K562 (cell line): ENCODE measurements around the gene ACTN4. TPM values are rescaled to one million over a fixed set of nuclear protein-coding genes. Genes with fewer than 3 reads are reported as not detected.

Source experiments
- ATAC-seq: fragments of 200-7000 bp; cut with Tn5 transposase; 3 replicates; pipeline ENCODE4 v1.9.1; 2020; ENCODE audit warnings: moderate library complexity
- BruUV-seq: library from RNA; stranded (reverse); fragments of 400-500 nt; replicated peaks from 2 replicates; lab custom pipeline; 2021; lab: Mats Ljungman, UMichigan
- CTCF ChIA-PET: fragments of 300-600 bp; formaldehyde crosslinking; extraction: SDS; loops from one replicate; lab custom pipeline; 2021; ENCODE audit warnings: low intra/inter-chr PET ratio; lab: Yijun Ruan, JAX
- POLR2A ChIA-PET: fragments of 300-600, 350-650 bp; sonication (Branson Sonifier 250); formaldehyde crosslinking; extraction: SDS; loops from one replicate; lab custom pipeline; 2021; ENCODE audit warnings: antibody characterized with exemption, inconsistent platforms; lab: Yijun Ruan, JAX
- DNase-seq, 4 experiments: peaks; one replicate each; pipeline versions ENCODE4 v3.0.0 to v3.0.0-alpha.2; 2011 to 2018; ENCODE audit warnings: low spot score in 3 of 4, mixed read lengths in 3 of 4; ENCODE audit errors: extremely low read depth in 1 of 4
- FAIRE-seq: peaks from 2 replicates; lab custom pipeline; 2011; peaks lifted over from hg19 to GRCh38; lab: Jason Lieb, UNC
- H2AFZ ChIP-seq: 2 replicates; pipeline ENCODE4 v1.6.0; 2011; ENCODE audit warnings: low read depth, low read length, control low read depth, inconsistent platforms
- H3K27ac ChIP-seq: fragments of 200-600 bp; 3 replicates; pipeline ENCODE4 v1.8.0; 2011; ENCODE audit warnings: low read depth, mild to moderate bottlenecking, control low read depth, inconsistent platforms, low read length, moderate library complexity, mixed read lengths; ENCODE audit errors: extremely low read depth
- H3K27me3 ChIP-seq, 2 experiments: fragments of 300-600 bp in 1 of 2; 2 replicates in 1 of 2; 3 replicates in 1 of 2; pipeline versions ENCODE4 v1.6.0 to v1.8.0; 2011; ENCODE audit warnings: inconsistent platforms in 2 of 2, low read length in 2 of 2, mild to moderate bottlenecking in 1 of 2, mixed read lengths in 1 of 2, moderate library complexity in 1 of 2; ENCODE audit not compliant: control insufficient read depth in 2 of 2, insufficient read depth in 2 of 2
- H3K36me3 ChIP-seq: fragments of 300-600 bp; 3 replicates; pipeline ENCODE4 v1.8.0; 2011; ENCODE audit warnings: mild to moderate bottlenecking, low read length, inconsistent platforms; ENCODE audit not compliant: control insufficient read depth, insufficient read depth
- H3K4me1 ChIP-seq, 2 experiments: fragments of 200-600 bp in 1 of 2; replicated peaks in 1 of 2; 2 replicates in 1 of 2; 3 replicates in 1 of 2; pipeline versions ENCODE4 v1.5.1 to v1.8.0; 2011; ENCODE audit warnings: inconsistent platforms in 2 of 2, low read length in 2 of 2, mild to moderate bottlenecking in 1 of 2, mixed read lengths in 1 of 2, moderate library complexity in 1 of 2; ENCODE audit not compliant: control insufficient read depth in 2 of 2, insufficient read depth in 2 of 2
- H3K4me2 ChIP-seq: 2 replicates; pipeline ENCODE4 v1.6.1; 2011; ENCODE audit warnings: low read length, control low read depth, inconsistent platforms, mixed read lengths; ENCODE audit not compliant: insufficient read depth
- H3K4me3 ChIP-seq: fragments of 200-600 bp; sonication (generic), shearing (Covaris generic); 2 replicates; pipeline ENCODE4 v1.5.1; 2016; ENCODE audit warnings: control low read depth, inconsistent platforms
- H3K79me2 ChIP-seq: fragments of 200-600 bp; 3 replicates; pipeline ENCODE4 v1.8.0; 2011; ENCODE audit warnings: low read length, inconsistent platforms; ENCODE audit not compliant: control insufficient read depth, insufficient read depth
- H3K9ac ChIP-seq, 2 experiments: 2 replicates each; pipeline versions ENCODE4 v1.6.0 to v1.6.1; 2011; ENCODE audit warnings: low read depth in 2 of 2, low read length in 2 of 2, control low read depth in 1 of 2, inconsistent platforms in 1 of 2, mild to moderate bottlenecking in 1 of 2, mixed read lengths in 1 of 2; ENCODE audit not compliant: insufficient read depth in 1 of 2
- H3K9me1 ChIP-seq: one replicate; pipeline ENCODE4 v1.6.0; 2011; ENCODE audit warnings: inconsistent platforms, mild to moderate bottlenecking, low read length, moderate library complexity; ENCODE audit not compliant: control insufficient read depth, insufficient read depth
- H3K9me3 ChIP-seq: replicated peaks from 2 replicates; pipeline ENCODE4 v1.5.1; 2011; ENCODE audit warnings: low read depth, low read length, inconsistent platforms; ENCODE audit not compliant: control insufficient read depth, insufficient read depth
- H4K20me1 ChIP-seq: replicated peaks from 2 replicates; pipeline ENCODE4 v1.6.1; 2011; ENCODE audit warnings: low read length, inconsistent platforms, mixed read lengths; ENCODE audit not compliant: control insufficient read depth, insufficient read depth
- ATF6 ChIP-seq: sonication (generic); formaldehyde crosslinking; IDR thresholded peaks from 2 replicates; pipeline ENCODE4 v1.4.0; 2020; ENCODE audit warnings: mild to moderate bottlenecking, missing genetic modification reagents
- BRD9 ChIP-seq: fragments of 450-650 bp; IDR thresholded peaks from 2 replicates; pipeline ENCODE4 v1.6.1; 2018; ENCODE audit warnings: low read depth; ENCODE audit not compliant: partially characterized antibody
- FOXK2 ChIP-seq, 2 experiments: fragments of 450-650 bp; IDR thresholded peaks in 1 of 2; conservative IDR thresholded peaks in 1 of 2; 2 replicates each; pipeline ENCODE4 v1.6.1; 2016; ENCODE audit warnings: low read depth in 2 of 2, mild to moderate bottlenecking in 1 of 2
- MECOM ChIP-seq: fragments of 250-450 bp; sonication (Bioruptor Pico); IDR thresholded peaks from 2 replicates; pipeline ENCODE4 v1.8.0; 2022; ENCODE audit warnings: inconsistent platforms
- MTA1 ChIP-seq: fragments of 450-650 bp; IDR thresholded peaks from 2 replicates; pipeline ENCODE4 v1.6.1; 2017; ENCODE audit warnings: borderline replicate concordance
- NFE2L1 ChIP-seq: fragments of 450-650 bp; IDR thresholded peaks from 2 replicates; pipeline ENCODE4 v1.6.1; 2016; ENCODE audit warnings: missing genetic modification characterization, low read depth, mild to moderate bottlenecking, missing compliant biosample characterization, moderate library complexity, borderline replicate concordance
- PHB2 ChIP-seq: fragments of 450-650 bp; IDR thresholded peaks from 2 replicates; pipeline ENCODE4 v1.6.1; 2017; ENCODE audit warnings: low read depth
- SNIP1 ChIP-seq: fragments of 450-650 bp; IDR thresholded peaks from 2 replicates; pipeline ENCODE4 v1.7.1; 2017; ENCODE audit warnings: low read depth, mild to moderate bottlenecking
- SOX6 ChIP-seq: fragments of 450-650 bp; IDR thresholded peaks from 2 replicates; pipeline ENCODE4 v1.6.1; 2014; ENCODE audit warnings: mild to moderate bottlenecking
- TCF3 ChIP-seq: sonication (generic); formaldehyde crosslinking; IDR thresholded peaks from 2 replicates; pipeline ENCODE4 v1.4.0; 2020; ENCODE audit warnings: mild to moderate bottlenecking, missing genetic modification reagents
- TFAP4 ChIP-seq: sonication (generic); formaldehyde crosslinking; IDR thresholded peaks from 2 replicates; pipeline ENCODE4 v1.8.0; 2022; ENCODE audit warnings: missing genetic modification reagents, mild to moderate bottlenecking, moderate library complexity, borderline replicate concordance
- YBX1 ChIP-seq: fragments of 450-650 bp; IDR thresholded peaks from 2 replicates; pipeline ENCODE4 v1.7.1; 2016; ENCODE audit warnings: mild to moderate bottlenecking
- ZNF324 ChIP-seq: fragments of 250-450 bp; sonication (Bioruptor Pico); IDR thresholded peaks from 2 replicates; pipeline ENCODE4 v1.4.0; 2020; ENCODE audit warnings: mild to moderate bottlenecking
- ZNF740 ChIP-seq, 3 experiments: fragments of 200-800 bp in 1 of 3; sonication (Bioruptor generic) in 1 of 3; sonication (generic) in 1 of 3; formaldehyde crosslinking in 1 of 3; IDR thresholded peaks; 2 replicates each; pipeline versions ENCODE4 v1.6.1 to v1.8.0; 2016 to 2022; ENCODE audit warnings: mild to moderate bottlenecking in 2 of 3, missing compliant biosample characterization in 2 of 3, missing genetic modification characterization in 2 of 3, missing genetic modification reagents in 1 of 3
- ZNF76 ChIP-seq: fragments of 250-450 bp; sonication (Bioruptor Pico); IDR thresholded peaks from 2 replicates; pipeline ENCODE4 v1.4.0; 2020; ENCODE audit warnings: mild to moderate bottlenecking, moderate library complexity, borderline replicate concordance
- ZNF778 ChIP-seq: fragments of 450-650 bp; formaldehyde crosslinking; IDR thresholded peaks from 2 replicates; pipeline ENCODE4 v1.4.0; 2020; ENCODE audit warnings: mild to moderate bottlenecking, moderate library complexity
- ZNF780A ChIP-seq: fragments of 250-450 bp; sonication (Bioruptor Pico); IDR thresholded peaks from 2 replicates; pipeline ENCODE4 v1.5.0; 2021; ENCODE audit warnings: mild to moderate bottlenecking
- WGBS: fragments of 100-300 bp; shearing (Covaris generic); methylation state at CpG from one replicate; pipeline ENCODE4 v1.1.6; 2016; ENCODE audit warnings: low coverage, mixed read lengths; ENCODE audit not compliant: insufficient coverage; ENCODE audit errors: missing lambda C conversion rate; 5-methylcytosine and 5-hydroxymethylcytosine counted together
- in situ Hi-C: fragments of 300-500 bp; cut with MboI; formaldehyde crosslinking; loops from 4 replicates; pipeline ENCODE4 v1.15.0; 2018; ENCODE audit warnings: inconsistent platforms, mixed read lengths
- intact Hi-C: fragments of 100-400 bp; cut with micrococcal nuclease; formaldehyde crosslinking; loops from 2 replicates; pipeline ENCODE4 v1.14.2; 2022
- polyA plus RNA-seq, 8 experiments: library from polyadenylated mRNA; depleted of rRNA in 4 of 8; stranded (reverse) in 5 of 8; unstranded in 3 of 8; fragments of >200 nt; fragmentation: Nextera tagmentation in 2 of 8; fragmentation: Illumina TruSeq in 1 of 8; extraction: Ambion mirVana in 2 of 8; extraction: Trizol in 1 of 8; gene quantifications; 2 replicates each; pipeline versions ENCODE4 v1.2.1 to v1.2.3, GENCODE V29; 2011 to 2014; ENCODE audit warnings: inconsistent platforms in 1 of 8, missing spikeins in 1 of 8
- total RNA-seq, 7 experiments: library from RNA; depleted of rRNA in 6 of 7; stranded (reverse); fragments of >200 nt in 6 of 7; fragmentation: Illumina TruSeq in 2 of 7; extraction: Trizol in 2 of 7; gene quantifications; 2 replicates each; pipeline versions ENCODE4 v1.2.1 to v1.2.3, GENCODE V29; 2011 to 2021; ENCODE audit warnings: low replicate concordance in 1 of 7

The ACTN4 gene
- total and polyA plus RNA-seq, 9 of the 15 experiments (the other 6 are each of a cell fraction or from before 2014, with no cell fraction given): 3.1 to 385 (median 125) TPM

GRCh38 chr19:38674388-38675171, 27.1 kb downstream of the ACTN4 start (continued):
- TF ChIP-seq NFE2L1 (no peak), ZNF780A (CRISPR knock-in tag) (no peak), ZNF76 (CRISPR knock-in tag) (no peak)

GRCh38 chr19:38675611-38676010, 28.2 kb downstream of the ACTN4 start:
- POLR2A ChIA-PET: interaction anchor here (0.6 to 3.1 kb wide), 4 partner anchors 11 to 27 kb away, joined by 3 to 31 read pairs (median 3); no protein-coding TSS in a partner anchor
- in situ Hi-C loops: no loop called here
- peak; percentile 51 for FAIRE-seq
- TF ChIP-seq YBX1: no peak
- TF ChIP-seq SNIP1: no peak
- 0 out of 2 replicates have a peak, but pooled peaks have one; percentile 28 for TF ChIP-seq ZNF324
- no peak for TF ChIP-seq ZNF740 (CRISPR knock-in tag; IDR thresholded peaks at IDR 0.05)
- TF ChIP-seq ZNF740 (tag; IDR thresholded peaks at IDR 0.05): no peak
- TF ChIP-seq TCF3 (CRISPR knock-in tag): no peak
- peak; percentile 22 to 29; a peak in 1 of 4 replicates for TF ChIP-seq FOXK2 (conservative IDR thresholded peaks at IDR 0.05 in 1 of 2, IDR thresholded peaks at IDR 0.05 in 1 of 2; ENCODE audit: low read depth in 2 of 2)
- TF ChIP-seq ATF6 (CRISPR knock-in tag): no peak
- TF ChIP-seq MTA1: 0 out of 2 replicates have a peak, but pooled peaks have one; percentile 3
- peak; percentile 53; the same call in 1 of the 2 replicates for TF ChIP-seq MECOM (CRISPR knock-in tag)
- no peak for TF ChIP-seq ZNF778
- TF ChIP-seq BRD9: no peak
- no peak for TF ChIP-seq PHB2
- no peak for TF ChIP-seq SOX6
- TF ChIP-seq TFAP4: peak; percentile 73

More at GRCh38 chr19:38675611-38676010, 28.2 kb downstream of the ACTN4 start:
- H3K9ac ChIP-seq: peak overlapping the region; percentile 70 to 85
- peaks cover 3% of the 10 kb centered on the region for H3K9me1 ChIP-seq
- no peaks in the 10 kb centered on the region; the same call in 1 of the 2 replicates for H4K20me1 ChIP-seq
- CTCF ChIA-PET: no interaction called here
- peak overlapping the region; percentile 89 for H3K27ac ChIP-seq
- intact Hi-C loops: loop anchor here (5.0 kb wide), 2 partner anchors 38 to 52 kb away; no protein-coding TSS in a partner anchor
- H3K4me2 ChIP-seq: peak overlapping the region; percentile 77
- H3K36me3 ChIP-seq: peaks cover 53% of the 10 kb centered on the region
- no TSS peak for BruUV-seq
- H3K4me3 ChIP-seq: no peak overlapping the region; the same call in 1 of the 2 replicates
- H3K9me3 ChIP-seq: no peaks in the 10 kb centered on the region
- no peaks in the 10 kb centered on the region for H3K27me3 ChIP-seq
- H2AFZ ChIP-seq: no peak overlapping the region
- ATAC-seq (peak; percentile 60), DNase-seq (peak; percentile 47 to 75 (median 50))
- peaks cover 90% of the 10 kb centered on the region for H3K79me2 ChIP-seq
- H3K4me1 ChIP-seq: peaks cover 56 to 80% of the 10 kb centered on the region in 2 experiments
- 4% methylated on average over 5 of the region's 5 CpGs for WGBS
